CD14-positive monocyte (primary cell): Measurements from ENCODE around the gene ARL3. TPM values are rescaled to one million over a fixed set of nuclear protein-coding genes. Genes with fewer than 3 reads are reported as not detected.
A peak's percentile ranks its signal among the peaks of the same experiment; 100 is the strongest.

Source experiments
- DNase-seq, 3 donors: peaks; one replicate each; pipeline ENCODE4 v3.0.0-alpha.2; 2011 to 2022
- H2AFZ ChIP-seq: 2 replicates; pipeline ENCODE4 v1.6.0; 2012; ENCODE audit warnings: mild to moderate bottlenecking, low read depth, low read length, inconsistent platforms; ENCODE audit not compliant: insufficient read depth, poor library complexity, severe bottlenecking
- H3K27ac ChIP-seq, 2 donors: 1 replicate in 1 of 2; 2 replicates in 1 of 2; pipeline ENCODE4 v1.5.1; 2012 to 2013; ENCODE audit warnings: low read length in 2 of 2, control low read depth in 1 of 2, inconsistent platforms in 1 of 2, low read depth in 1 of 2, mild to moderate bottlenecking in 1 of 2
- H3K27me3 ChIP-seq, 2 donors: one replicate each; pipeline versions ENCODE4 v1.6.0 to v1.6.1; 2011 to 2013; ENCODE audit warnings: low read length in 2 of 2; ENCODE audit not compliant: control insufficient read depth in 2 of 2, insufficient read depth in 2 of 2
- H3K36me3 ChIP-seq, 2 donors: replicated peaks in 1 of 2; 1 replicate in 1 of 2; 2 replicates in 1 of 2; pipeline versions ENCODE4 v1.5.1 to v1.6.1; 2012 to 2013; ENCODE audit warnings: low read length in 2 of 2, control low read depth in 1 of 2, inconsistent platforms in 1 of 2, mild to moderate bottlenecking in 1 of 2; ENCODE audit not compliant: insufficient read depth in 2 of 2, control insufficient read depth in 1 of 2
- H3K4me1 ChIP-seq, 2 donors: 1 replicate in 1 of 2; 2 replicates in 1 of 2; pipeline versions ENCODE4 v1.5.1 to v1.6.1; 2012 to 2013; ENCODE audit warnings: low read length in 2 of 2, control low read depth in 1 of 2, inconsistent platforms in 1 of 2, mild to moderate bottlenecking in 1 of 2, moderate library complexity in 1 of 2; ENCODE audit not compliant: insufficient read depth in 2 of 2, control insufficient read depth in 1 of 2
- H3K4me2 ChIP-seq: replicated peaks from 2 replicates; pipeline ENCODE3; 2012; ENCODE audit warnings: low read length, moderate library complexity, mild to moderate bottlenecking; ENCODE audit not compliant: poor library complexity, severe bottlenecking; ENCODE audit errors: extremely low read depth
- H3K4me3 ChIP-seq, 3 experiments: fragments of 200-600 bp in 1 of 3; sonication (generic) in 1 of 3; replicated peaks in 1 of 3; 1 replicate in 2 of 3; 2 replicates in 1 of 3; pipeline ENCODE4 v1.5.1; 2011 to 2013; ENCODE audit warnings: low read length in 3 of 3, mild to moderate bottlenecking in 3 of 3, control low read depth in 2 of 3, low read depth in 2 of 3, inconsistent platforms in 1 of 3, moderate library complexity in 1 of 3
- H3K79me2 ChIP-seq: 2 replicates; pipeline ENCODE4 v1.6.0; 2012; ENCODE audit warnings: mild to moderate bottlenecking, control low read depth, inconsistent platforms, low read length, moderate library complexity; ENCODE audit not compliant: insufficient read depth
- H3K9ac ChIP-seq: 2 replicates; pipeline ENCODE4 v1.6.0; 2017; ENCODE audit warnings: low read length, mild to moderate bottlenecking; ENCODE audit not compliant: insufficient read depth, poor library complexity, severe bottlenecking
- H3K9me3 ChIP-seq, 2 donors: replicated peaks in 1 of 2; 1 replicate in 1 of 2; 2 replicates in 1 of 2; pipeline versions ENCODE4 v1.5.1 to v1.6.1; 2012 to 2013; ENCODE audit warnings: low read length in 2 of 2, control low read depth in 1 of 2; ENCODE audit not compliant: control insufficient read depth in 1 of 2, insufficient read depth in 1 of 2
- H4K20me1 ChIP-seq: 2 replicates; pipeline ENCODE4 v1.6.0; 2012; ENCODE audit warnings: mild to moderate bottlenecking, low read length, control low read depth, moderate library complexity; ENCODE audit not compliant: insufficient read depth
- H3K27ac Mint-ChIP-seq, 7 donors: one replicate each; pipeline ENCODE4 v1.8.0; 2020; ENCODE audit warnings: mild to moderate bottlenecking in 7 of 7, mixed read lengths in 7 of 7, moderate library complexity in 6 of 7, inconsistent platforms in 2 of 7
- H3K27me3 Mint-ChIP-seq, 3 donors: one replicate each; pipeline ENCODE4 v1.8.0; 2021 to 2022; ENCODE audit warnings: low read depth in 3 of 3, mild to moderate bottlenecking in 3 of 3, mixed read lengths in 3 of 3, moderate library complexity in 3 of 3, inconsistent platforms in 1 of 3
- H3K36me3 Mint-ChIP-seq, 2 donors: one replicate each; pipeline ENCODE4 v1.8.0; 2020; ENCODE audit warnings: mixed read lengths in 2 of 2, inconsistent platforms in 1 of 2, mild to moderate bottlenecking in 1 of 2
- H3K4me1 Mint-ChIP-seq: one replicate; pipeline ENCODE4 v1.8.0; 2020; ENCODE audit warnings: mild to moderate bottlenecking, mixed read lengths
- H3K4me3 Mint-ChIP-seq, 2 donors: one replicate each; pipeline ENCODE4 v1.8.0; 2020; ENCODE audit warnings: mild to moderate bottlenecking in 2 of 2, mixed read lengths in 2 of 2, moderate library complexity in 1 of 2
- H3K9me3 Mint-ChIP-seq, 7 donors: one replicate each; pipeline ENCODE4 v1.8.0; 2020 to 2022; ENCODE audit warnings: mixed read lengths in 7 of 7, mild to moderate bottlenecking in 6 of 7, moderate library complexity in 6 of 7, inconsistent platforms in 2 of 7
- WGBS: methylation state at CpG from one replicate; pipeline ENCODE4 v1.1.5; 2013; ENCODE audit warnings: missing lambda C conversion rate; ENCODE audit not compliant: insufficient coverage; 5-methylcytosine and 5-hydroxymethylcytosine counted together
- intact Hi-C, 2 donors: fragments of 100-400 bp; cut with micrococcal nuclease; formaldehyde crosslinking; loops; one replicate each; pipeline versions ENCODE4 v1.15.0 to v1.15.1; 2023
- polyA plus RNA-seq, 3 donors: library from polyadenylated mRNA; depleted of rRNA in 1 of 3; unstranded in 2 of 3; stranded (reverse) in 1 of 3; fragments of 300-500 nt in 2 of 3; fragments of >200 nt in 1 of 3; fragmentation: Illumina TruSeq in 2 of 3; gene quantifications; 1 replicate in 2 of 3; 2 replicates in 1 of 3; pipeline ENCODE4 v1.2.3, GENCODE V29; 2012 to 2021
- TF ChIP-seq, protein P1 (sequence below): fragments of 200-600 bp; IDR thresholded peaks from one replicate; pipeline ENCODE4 v1.8.0; 2022; ENCODE audit warnings: antibody characterized with exemption, mild to moderate bottlenecking

Gene ARL3
- polyA plus RNA-seq, 3 donors: 2.8 to 6.3 (median 6.0) TPM

GRCh38 chr10:102715880-102716279, 1.7 kb upstream of the ARL3 start:
- intact Hi-C loops: no loop called here

GRCh38 chr10:102714621-102715455, 641 bp upstream of the ARL3 start, which contains the start of gene SFXN2:
SFXN2 (plus strand) TSS chr10:102714636; CDS start chr10:102726637, 12,001 bp downstream.
- Histone ChIP-seq H2AFZ (peak within 1 kb of the TSS; percentile 99), H3K27me3 (no peaks in the 10 kb centered on the region), H4K20me1 (no peaks in the 10 kb centered on the region), H3K4me2 (peak within 1 kb of the TSS; percentile 85), H3K79me2 (peaks cover 43% of the 10 kb centered on the region), H3K4me3 (peak within 1 kb of the TSS; percentile 84 to 98 (median 89)), H3K36me3 (no peaks in the 10 kb centered on the region), H3K9me3 (no peaks in the 10 kb centered on the region), H3K9ac (peak within 1 kb of the TSS; percentile 96), H3K27ac (peak within 1 kb of the TSS; percentile 79 to 95), H3K4me1 (peaks cover 14 to 27% of the 10 kb centered on the region in 2 donors)
- Mint-ChIP-seq H3K4me1 (peaks cover 29% of the 10 kb centered on the region), H3K36me3 (no peaks in the 10 kb centered on the region), H3K27me3 (peaks cover 0 to 3% (median 2%) of the 10 kb centered on the region in 3 donors), H3K27ac (peak within 1 kb of the TSS; percentile 65 to 94 (median 93)), H3K9me3 (peaks cover 0 to 1% (median 0%) of the 10 kb centered on the region in 7 donors), H3K4me3 (peak within 1 kb of the TSS; percentile 98)
- TF ChIP-seq, protein P1, sequence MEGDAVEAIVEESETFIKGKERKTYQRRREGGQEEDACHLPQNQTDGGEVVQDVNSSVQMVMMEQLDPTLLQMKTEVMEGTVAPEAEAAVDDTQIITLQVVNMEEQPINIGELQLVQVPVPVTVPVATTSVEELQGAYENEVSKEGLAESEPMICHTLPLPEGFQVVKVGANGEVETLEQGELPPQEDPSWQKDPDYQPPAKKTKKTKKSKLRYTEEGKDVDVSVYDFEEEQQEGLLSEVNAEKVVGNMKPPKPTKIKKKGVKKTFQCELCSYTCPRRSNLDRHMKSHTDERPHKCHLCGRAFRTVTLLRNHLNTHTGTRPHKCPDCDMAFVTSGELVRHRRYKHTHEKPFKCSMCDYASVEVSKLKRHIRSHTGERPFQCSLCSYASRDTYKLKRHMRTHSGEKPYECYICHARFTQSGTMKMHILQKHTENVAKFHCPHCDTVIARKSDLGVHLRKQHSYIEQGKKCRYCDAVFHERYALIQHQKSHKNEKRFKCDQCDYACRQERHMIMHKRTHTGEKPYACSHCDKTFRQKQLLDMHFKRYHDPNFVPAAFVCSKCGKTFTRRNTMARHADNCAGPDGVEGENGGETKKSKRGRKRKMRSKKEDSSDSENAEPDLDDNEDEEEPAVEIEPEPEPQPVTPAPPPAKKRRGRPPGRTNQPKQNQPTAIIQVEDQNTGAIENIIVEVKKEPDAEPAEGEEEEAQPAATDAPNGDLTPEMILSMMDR: no peak
- intact Hi-C loops: loop anchor here in 1 of 2 donors (5.0 kb wide), 1 partner anchor 68 kb away; no protein-coding TSS in a partner anchor
- no peak for DNase-seq
- WGBS: 8% methylated on average over 45 of the region's 46 CpGs

More at GRCh38 chr10:102715880-102716279, 1.7 kb upstream of the ARL3 start:
- TF ChIP-seq, protein P1: no peak
- Histone ChIP-seq H3K36me3 (no peaks in the 10 kb centered on the region), H3K4me2 (no peak overlapping the region), H2AFZ (no peak overlapping the region), H3K27me3 (no peaks in the 10 kb centered on the region), H3K79me2 (peaks cover 38% of the 10 kb centered on the region), H3K9ac (no peak overlapping the region), H3K4me3 (no peak overlapping the region), H3K9me3 (no peaks in the 10 kb centered on the region), H3K4me1 (peaks cover 14 to 27% of the 10 kb centered on the region in 2 donors), H3K27ac (no peak overlapping the region), H4K20me1 (no peaks in the 10 kb centered on the region)
- no peaks in the 10 kb centered on the region for H3K36me3 Mint-ChIP-seq
- H3K27ac Mint-ChIP-seq: no peak overlapping the region
- peaks cover 0 to 1% (median 0%) of the 10 kb centered on the region in 7 donors for H3K9me3 Mint-ChIP-seq
- H3K27me3 Mint-ChIP-seq: peaks cover 0 to 3% (median 2%) of the 10 kb centered on the region in 3 donors
- H3K4me1 Mint-ChIP-seq: peaks cover 29% of the 10 kb centered on the region
- no peak overlapping the region for H3K4me3 Mint-ChIP-seq
- WGBS: 100% methylated on average over 1 of the region's 1 CpG
- no peak for DNase-seq
